Measurements from ENCODE around the gene HDAC1.
"Not testable (repeated sequence)": the region's sequence is repeated elsewhere in the genome, so short reads cannot be mapped to it uniquely, and the experiment has no call there.

HDAC1 gene

DNA sequence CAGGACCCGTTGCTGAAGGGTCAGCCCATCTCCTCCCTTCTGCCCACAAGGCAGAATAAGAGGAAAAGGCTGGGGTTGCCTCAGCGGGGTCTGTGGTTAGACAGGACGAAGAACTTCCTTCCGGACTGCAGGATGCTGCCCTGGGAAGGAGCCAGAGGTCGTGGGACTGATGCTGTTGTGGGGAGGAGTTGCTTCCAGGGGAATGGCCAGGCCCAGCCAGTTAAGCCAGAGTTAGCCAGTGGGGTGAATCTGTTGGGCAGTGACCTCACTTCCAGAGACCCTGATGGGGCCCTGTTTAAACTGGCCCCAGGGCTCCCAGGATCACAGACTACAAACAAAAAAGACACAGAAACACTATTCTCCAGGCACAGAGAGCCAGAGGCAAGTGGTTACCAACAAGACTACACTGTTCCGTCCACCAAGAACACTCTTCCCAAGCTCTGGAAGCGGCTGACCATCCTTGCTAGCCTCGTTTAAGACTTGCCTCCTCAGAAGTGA, 57.4 kb downstream of the HDAC1 start:
- peak; percentile 62 to 68 for DNase-seq

DNA sequence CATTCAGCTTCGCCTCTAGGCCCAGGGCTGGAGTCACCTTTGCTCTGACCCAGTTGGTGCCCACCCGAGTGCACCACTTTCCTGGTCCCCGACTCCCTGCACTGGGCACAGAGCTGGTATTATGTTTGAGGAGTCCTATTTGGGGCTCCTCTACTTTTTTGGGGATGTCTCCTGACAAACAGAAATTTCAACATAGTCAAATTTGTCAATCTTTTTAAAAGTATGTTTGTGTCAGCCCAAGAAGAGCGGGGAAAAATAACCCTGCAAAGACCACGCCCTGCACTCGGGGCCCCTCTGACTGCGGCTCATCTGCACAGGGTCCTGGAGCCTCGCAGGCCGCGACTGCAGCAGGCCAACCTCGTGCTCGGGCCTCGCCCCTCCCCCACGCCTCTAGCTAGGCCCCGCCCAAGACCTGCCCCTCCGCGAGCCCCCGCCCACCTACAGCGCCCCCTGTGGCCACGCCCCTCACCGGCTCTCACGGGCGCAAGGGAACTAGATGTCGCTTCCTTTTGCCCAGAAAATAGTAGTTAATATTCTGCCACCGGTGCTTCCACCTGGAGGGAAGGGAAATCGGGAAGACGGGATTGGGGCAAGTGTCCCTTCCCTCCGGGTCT, 59.0 kb downstream of the HDAC1 start:
- DNase-seq = peak; percentile 55 to 74

DNA sequence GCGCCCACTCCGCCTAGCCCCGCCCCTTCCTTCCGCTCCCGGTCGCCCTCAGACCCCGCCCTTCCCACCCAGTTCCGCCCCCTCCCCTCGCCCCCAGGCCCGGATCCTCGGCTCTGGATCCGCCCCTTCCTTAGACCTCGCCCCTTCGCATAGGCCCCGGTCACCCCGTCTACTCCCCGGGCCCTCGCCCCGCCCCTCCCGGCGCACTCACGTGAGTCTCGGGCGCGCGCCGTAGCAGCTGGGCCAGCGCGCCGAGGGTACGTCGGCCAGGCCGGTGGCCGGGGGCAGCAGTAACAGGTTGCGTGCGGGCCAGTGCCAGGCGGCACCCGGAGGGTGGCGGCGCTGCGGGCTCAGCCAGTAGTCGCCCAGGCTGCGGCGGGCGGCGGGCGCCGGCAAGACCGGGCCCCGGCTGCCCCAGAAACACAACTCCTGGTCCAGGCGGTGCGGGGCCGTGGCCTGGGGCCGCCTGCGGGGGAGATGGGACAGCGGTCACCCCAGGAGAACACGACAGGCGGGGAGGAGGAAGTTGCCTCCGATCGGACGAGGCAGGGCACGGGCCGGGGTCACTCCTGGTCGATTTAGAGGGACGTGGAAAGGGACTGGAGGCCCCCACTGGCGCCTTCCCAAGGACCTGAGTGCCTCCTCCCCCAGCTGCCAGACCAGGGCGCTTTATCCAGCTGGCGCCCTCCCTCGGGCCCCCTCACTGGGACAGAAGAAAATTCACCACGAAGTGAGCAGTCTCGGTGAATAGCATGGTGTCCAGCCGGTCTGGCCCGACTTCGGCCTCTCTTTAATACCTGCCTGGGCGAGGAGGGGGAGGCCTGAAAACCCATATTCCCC, 59.7 kb downstream of the HDAC1 start:
- peak; percentile 78 to 81 for DNase-seq

DNA sequence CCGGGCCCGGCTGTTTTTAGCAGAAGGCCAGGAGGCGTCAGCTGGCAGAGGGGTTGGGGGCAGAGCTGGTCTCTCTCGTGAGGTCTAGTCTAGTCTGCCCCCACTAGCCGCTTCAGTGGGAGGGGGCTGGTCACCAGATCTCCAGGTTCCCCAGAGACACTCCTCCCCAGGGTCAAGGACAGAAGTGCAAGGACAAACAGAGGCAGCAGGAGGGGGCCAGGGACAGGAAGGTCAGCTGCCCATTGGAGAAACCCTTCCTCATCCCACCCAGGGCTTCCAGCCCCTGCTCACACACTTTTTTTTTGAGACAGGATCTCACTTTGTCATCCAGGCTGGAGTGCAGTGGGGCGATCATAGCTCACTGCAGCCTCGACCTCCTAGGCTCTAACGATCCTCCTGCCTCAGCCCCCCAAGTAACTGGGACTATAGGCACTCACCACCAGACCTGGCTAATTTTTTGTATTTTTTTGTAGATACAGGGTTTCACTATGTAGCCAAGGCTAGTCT, 60.4 kb downstream of the HDAC1 start:
- DNase-seq = no peak

DNA sequence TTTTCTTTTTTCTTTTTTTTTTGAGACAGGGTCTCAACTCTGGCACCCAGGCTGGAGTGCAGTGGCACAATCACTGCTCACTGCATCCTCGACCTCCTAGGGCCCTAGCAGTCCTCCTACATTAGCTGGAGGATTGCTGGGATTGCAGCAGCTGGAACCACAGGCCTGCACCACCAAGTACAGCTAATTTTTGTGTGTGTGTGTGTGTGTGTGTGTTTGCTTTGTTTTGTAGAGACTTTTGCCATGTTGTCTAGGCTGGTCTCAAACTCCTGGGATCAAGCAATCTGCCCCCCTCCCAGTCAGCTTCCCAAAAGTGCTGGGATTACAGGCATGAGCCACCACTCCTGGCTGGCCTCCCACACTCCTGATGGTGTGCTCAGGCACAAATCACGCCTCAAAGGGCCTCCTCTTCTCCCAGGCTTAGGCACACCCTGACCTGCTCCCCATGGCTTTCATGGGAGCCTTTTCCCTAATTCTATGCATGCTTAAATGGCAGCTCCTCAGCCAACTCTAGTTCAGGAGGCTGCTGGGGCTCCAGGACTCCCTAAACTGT, 61.0 kb downstream of the HDAC1 start:
- no peak for DNase-seq

DNA sequence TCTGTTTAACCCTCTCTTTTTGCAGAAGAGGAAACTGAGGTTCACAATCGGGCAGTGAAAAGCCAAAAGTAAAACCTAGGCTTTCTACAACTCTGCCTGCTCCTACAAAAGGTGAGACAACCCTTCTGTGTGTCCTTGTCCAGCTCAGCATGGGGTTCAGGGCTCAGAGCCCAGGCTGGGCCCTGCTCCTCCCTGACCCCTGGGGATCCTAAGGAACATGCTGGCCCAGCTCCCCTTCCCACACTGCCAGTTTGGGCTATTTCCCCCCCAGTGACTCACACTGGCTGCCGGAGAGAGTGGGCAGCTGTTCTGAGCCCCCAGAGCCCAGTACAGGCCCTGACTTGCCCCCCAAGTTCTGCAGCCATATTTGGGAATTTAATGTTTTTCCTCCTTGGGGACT, 61.5 kb downstream of the HDAC1 start:
- DNase-seq = no peak

DNA sequence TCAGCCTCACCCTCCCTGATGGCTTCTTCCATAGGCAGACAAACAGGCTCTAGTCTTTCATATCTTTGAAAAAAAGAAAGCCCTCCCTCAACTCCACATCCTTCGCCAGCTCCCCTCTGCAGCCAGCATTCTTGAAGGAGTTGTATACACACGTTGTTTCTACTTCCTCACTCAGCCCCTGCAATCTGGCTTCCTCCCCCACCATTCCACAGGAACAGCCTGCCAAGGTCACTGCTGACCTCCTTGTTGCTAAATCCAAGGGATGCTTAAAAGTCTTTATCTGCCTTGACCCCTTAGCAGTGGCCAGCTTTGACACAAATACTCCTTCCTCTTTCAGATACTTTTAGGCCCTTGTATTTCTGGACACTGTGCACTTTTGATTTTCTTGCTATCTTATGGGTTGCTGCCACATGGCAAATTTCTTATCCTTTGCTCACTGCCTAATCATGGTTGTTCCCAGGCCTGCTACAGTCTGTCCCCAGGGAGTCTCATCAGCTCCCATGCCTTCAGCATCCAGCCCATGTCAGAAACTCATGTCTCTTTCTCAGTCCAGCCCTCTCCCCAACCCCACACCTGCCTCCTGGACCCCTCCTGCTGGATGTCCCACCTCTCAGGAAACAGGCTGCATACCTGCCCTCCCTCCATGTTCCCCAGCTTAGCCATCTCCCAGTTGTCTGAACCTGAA, 62.1 kb downstream of the HDAC1 start:
- DNase-seq = peak; percentile 50 to 54

DNA sequence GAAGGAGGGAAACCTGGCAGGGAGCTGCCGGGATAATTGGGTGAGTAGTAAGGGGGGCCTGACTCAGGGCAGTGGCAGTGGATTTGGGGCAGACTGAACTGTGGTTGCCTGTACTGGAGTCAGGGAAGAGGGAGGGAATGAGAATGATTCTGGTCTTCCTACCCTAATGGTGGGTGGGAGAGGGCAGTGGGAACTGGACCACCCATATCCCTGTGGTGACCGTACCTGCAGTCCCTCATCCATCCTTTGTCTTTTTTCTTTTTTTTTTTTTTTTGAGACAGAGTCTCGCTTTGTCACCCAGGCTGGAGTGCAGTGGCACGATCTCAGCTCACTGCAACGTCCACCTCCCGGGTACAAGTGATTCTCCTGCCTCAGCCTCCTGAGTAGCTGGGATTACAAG, 63.9 kb downstream of the HDAC1 start:
- DNase-seq = not testable (repeated sequence)

DNA sequence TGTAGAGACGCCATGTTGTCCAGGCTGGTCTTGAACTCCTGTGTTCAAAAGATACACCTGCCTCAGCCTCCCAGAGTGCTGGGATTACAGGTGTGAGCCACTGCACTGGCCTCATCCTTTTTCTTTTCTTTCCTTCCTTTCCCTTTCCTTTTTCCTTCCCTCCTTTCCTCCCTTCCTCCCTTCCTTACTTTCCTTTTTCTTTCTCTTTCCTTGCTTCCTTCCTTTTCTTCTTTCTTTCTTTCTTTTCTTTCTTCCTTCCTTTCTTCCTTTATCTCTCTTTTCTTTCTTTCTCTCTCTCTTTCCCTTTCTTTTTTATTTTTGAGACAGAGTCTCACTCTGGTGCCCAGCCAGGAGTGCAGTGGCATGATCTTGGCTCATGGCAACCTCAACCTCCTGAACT, 64.6 kb downstream of the HDAC1 start:
- DNase-seq = no peak

DNA sequence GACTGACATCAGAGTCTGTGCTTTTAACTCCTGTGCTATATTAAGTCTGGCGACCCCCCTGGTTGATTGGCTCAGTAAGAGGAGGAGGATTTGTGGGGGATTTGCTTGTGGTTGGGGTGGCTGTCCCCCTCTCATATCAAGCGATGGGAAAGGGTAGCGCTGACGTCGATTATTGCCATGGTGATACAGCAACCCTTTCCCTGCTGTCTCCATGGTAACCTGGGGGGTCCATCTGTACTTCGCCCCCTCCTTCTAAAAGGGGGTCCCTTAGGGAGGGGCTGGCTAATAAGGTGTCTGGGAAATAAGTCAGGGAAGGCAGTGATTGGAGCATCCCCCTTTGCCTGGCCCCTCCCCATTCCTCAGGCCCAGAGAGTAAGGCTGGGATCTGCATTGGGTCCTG, 65.7 kb downstream of the HDAC1 start:
- no peak for DNase-seq

DNA sequence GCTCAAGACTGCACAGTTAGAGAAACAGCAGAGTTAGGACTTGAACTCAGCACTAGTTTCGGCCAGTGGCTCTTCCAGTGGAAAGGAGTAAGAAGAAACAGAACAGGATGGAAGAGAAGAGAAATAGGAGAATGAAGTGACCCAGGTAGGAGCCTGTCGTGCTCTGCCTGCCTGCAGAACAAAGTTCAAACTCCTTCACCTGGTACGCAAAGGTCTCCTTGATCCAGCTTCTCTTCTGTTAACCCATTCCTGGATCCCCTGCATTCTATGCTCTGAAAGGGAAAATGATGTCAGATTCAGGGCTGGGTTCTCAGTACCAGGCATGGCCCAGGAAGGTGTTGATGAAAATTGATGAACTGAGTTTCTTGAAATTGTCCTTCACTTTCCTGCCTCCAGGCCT, 66.6 kb downstream of the HDAC1 start:
- DNase-seq = no peak

DNA sequence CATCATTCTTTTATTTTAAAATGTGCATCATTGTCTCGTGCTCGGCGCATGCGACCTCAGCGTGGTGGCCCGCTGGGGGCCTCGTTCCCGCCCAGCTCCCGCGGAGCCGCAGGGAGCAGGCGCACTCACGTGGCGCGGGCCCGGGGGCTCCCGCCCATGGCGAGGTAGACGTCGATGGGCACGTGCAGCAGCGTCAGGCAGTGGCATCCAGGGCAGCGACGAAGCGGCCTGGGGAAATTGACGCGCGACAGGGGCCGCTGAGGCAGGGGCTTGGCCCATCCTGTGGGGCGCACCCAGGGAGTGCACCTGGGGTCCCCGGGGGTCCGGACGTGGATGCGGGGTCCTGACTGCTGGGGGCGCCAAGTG, 69.4 kb downstream of the HDAC1 start:
- DNase-seq = no peak

DNA sequence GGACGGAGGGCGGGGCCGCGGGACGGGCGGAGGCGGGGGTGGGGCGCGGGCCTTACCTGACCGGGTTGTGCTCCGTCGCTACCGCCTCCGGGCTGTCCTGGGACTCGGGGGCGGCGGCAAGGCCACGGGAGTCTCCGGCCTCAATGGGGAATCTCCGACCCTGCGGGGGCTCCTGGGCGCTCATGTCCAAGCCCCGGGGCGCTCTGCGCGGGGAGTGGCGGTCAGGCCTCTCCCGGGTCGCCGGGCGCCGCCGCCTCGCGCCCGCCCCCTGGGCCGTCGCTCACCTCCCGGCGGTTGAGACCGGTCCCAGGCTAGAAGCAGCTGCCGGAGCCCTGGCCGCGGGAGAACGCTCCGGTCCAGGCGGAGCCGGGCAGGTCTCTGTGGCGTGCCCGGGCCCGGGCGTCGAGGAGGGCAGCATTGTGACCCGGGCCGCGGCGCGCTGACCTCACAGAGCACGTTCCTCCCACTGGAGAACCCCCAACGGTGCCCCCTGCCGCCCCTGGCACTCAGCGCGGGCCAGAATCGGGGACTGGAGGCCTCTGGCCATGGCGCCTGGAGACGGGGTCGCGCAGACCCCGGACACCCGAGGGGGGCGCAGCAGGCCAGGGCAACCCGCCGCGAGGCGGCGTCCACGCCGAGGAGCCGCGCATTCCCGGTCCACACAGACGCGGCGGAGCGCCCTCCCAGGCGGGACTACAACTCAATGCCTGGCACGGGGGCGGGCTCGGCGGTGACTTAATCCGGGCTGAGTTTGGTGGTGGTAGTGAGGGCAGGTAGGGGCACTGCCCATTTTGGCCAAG, 70.0 kb downstream of the HDAC1 start:
- DNase-seq = peak in 1 of 2 donors; percentile 26

DNA sequence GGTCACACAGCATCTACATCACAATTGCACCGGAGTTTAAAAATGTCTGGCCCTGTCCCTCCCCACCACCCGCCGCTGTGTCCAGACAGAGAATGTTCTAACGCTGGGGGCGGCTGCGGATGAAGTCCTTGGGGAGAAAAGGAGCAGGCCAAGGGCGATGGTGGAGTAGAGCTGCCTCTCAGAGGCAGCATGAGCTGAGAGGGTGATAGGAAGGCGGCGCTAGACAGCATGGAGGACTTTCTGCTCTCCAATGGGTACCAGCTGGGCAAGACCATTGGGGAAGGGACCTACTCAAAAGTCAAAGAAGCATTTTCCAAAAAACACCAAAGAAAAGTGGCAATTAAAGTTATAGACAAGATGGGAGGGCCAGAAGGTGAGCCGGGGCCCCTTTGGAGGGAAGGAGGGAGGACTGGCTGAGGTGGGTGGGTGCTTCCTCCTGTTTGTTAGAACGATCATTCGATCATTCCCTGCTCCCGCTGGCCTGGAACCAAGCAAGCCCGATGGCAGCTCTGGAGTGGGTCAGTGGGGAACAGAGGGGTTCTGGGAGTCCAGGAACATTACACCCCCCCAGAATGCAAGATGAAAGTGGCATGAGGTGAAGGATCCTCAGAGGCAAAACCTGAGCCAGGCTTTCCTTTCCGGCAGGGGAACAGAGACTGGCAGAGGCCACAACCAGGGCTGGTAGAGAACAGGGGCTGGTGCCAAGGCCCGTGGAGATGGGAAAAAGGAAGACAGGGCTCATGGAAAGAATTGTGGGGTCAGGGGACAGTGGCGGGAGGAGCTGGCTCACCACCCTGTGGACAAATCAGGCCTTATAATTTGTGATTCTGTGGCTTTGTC, 70.8 kb downstream of the HDAC1 start, which contains the start of the genes FAM229A and TSSK3:
FAM229A (minus strand) TSS at position 12 of the 840 bp plus-strand sequence. CDS start 394 bp downstream, outside the sequence.
TSSK3 (plus strand) TSS at position 66 of the 840 bp plus-strand sequence; CDS start at position 229, 163 bp downstream.
- no peak for DNase-seq

DNA sequence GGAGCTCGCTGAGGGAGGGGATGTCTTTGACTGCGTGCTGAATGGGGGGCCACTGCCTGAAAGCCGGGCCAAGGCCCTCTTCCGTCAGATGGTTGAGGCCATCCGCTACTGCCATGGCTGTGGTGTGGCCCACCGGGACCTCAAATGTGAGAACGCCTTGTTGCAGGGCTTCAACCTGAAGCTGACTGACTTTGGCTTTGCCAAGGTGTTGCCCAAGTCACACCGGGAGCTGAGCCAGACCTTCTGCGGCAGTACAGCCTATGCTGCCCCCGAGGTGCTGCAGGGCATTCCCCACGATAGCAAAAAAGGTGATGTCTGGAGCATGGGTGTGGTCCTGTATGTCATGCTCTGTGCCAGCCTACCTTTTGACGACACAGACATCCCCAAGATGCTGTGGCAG, 71.8 kb downstream of the HDAC1 start:
- DNase-seq = no peak

DNA sequence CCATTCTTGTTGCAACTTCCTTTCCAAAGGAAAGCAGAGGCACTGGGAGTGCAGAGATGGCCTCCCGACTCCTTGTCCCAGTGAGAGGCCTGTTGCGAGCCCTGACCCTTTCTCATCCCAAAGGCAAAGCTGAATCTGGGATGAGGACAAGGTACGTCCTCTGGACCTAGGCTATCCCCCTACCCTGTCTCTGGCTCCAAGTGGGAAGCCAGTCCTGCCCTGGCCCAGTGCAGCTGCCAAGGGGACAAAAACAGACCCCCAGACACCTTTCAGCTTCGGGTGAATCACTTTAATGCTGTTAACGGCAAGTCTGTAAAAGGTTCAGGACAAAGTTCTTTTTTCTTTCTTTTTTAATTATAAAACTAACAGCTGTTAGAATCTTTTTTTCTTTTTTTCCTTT, 73.0 kb downstream of the HDAC1 start:
- DNase-seq = no peak

DNA sequence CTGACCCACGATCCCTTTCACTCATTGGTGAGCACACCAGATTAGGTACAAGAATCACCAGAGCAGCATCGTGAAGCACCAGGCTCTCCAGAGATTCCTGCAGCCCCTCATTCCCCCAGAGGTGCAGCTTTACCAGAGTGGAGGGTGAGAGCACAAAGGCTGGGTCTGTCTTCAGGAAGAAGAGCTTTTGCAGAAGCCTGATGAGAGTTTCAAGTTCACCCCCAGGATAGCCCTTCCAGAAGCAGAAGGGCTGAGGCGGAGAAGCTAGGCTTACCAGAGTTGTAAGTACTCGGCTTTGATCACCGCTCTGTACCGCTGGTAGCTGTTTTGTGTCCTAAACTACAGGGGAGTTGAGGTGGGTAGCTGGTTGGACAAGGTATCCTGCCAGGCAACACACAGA, 73.6 kb downstream of the HDAC1 start:
- DNase-seq = no peak

DNA sequence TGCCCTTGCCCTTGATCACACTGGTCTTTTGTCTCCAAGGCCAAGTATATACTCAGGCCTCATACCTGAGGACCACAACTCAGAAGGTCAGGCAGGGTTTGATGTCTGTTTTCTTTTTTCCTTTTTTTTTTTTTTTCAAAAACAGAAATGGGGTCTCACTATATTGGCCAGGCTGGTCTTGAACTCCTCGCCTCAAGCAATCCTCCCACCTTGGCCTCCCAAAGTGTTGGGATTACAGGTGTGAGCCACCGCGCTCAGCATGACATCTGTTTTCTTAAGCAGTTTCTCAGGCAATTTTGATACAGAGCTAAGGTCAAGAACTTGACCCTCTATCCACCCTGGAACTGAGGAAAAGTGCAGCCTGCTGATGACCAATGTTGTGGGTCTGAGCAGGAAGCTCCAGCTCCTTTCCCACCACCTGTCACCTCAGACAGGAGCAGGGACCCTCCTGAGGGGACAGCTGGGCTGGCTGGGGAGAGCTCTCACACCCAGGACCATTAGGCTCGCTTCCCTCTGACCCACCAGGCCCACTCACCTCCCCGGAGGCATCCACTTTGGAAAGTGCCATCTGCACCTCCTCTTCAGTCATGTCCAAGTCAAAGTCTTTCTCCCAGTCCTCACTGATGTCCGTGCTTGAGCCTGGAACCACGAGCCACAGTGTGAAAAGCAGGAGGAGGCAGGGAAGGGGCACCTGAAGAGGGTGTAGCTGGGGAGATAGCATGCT, 76.2 kb downstream of the HDAC1 start:
- DNase-seq = no peak

DNA sequence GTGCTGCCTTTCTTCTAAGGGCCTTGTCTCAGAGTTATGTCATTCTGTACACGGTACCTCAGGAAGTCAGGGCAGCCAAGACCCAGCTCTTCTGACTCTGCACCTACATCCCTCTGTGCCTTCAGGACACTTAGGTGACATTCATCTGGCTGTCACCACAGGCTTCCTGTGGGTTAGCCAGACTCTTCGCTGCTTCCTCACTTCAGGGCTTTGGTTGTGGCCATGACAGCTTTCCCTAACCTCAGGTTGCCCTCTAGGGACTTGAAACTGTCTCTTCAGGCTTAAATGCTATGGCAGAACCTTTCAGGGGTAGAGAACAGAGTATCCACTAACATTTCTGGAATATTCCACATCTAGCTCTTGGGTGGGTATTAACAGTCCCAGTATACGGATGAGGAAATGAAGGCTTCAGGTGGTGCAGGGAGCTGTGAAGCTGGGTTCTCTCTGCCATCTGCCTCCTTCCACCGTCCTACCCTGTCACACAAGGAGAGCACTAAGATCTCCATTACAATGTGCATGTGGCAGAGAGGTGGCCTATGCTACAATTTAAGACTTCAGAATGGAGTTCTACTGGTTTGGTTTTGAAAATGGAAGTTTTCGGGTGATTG, 80.4 kb downstream of the HDAC1 start:
- DNase-seq = peak; percentile 14 to 43
